Measurements from ENCODE around the gene DMRT3. TPM values are rescaled to one million over a fixed set of nuclear protein-coding genes. Genes with fewer than 3 reads are reported as not detected.

Gene DMRT3
- total and polyA plus RNA-seq, 2 donors (not counting 1 experiment from before 2014, with no cell fraction given), result not detected

DNA sequence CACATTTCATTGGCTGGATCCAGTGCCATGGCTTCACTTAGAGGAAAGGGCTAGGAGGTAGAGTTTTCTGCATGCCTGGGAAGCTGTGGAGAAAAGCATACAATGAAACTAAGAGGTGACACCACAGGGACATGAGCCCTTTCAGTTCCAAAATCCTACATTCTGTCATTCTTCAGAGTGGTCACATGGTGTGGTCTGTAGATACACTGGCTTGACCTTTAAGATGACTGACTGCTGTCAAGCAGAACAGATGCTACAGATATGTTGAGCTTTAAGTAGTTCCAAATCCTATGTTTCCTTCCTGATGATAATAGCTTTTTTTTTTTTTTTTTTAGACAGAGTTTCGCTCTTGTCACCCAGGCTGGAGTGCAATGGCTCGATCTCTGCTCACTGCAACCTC is 26.2 kb downstream of the DMRT3 start:
- intact Hi-C loops (cut with micrococcal nuclease), result no loop called here
- peaks cover 0 to 9% (median 0%) of the 10 kb centered on the region in 4 experiments for H3K27me3 ChIP-seq (replicated peaks in 1 of 4; ENCODE audit: control extremely low read depth in 1 of 4, control insufficient read depth in 3 of 4, insufficient read depth in 4 of 4, low read length in 3 of 4)
- DNase-seq, result no peak
- H3K27ac ChIP-seq (ENCODE audit: low read length in 2 of 2), result no peak overlapping the region
- Mint-ChIP-seq H3K27ac (no peak overlapping the region), H3K9me3 (ENCODE audit: insufficient read depth) (no peaks in the 10 kb centered on the region), H3K27me3 (peaks cover 20% of the 10 kb centered on the region), H3K4me1 (peaks cover 2% of the 10 kb centered on the region), H3K4me3 (no peak overlapping the region)
- no peak overlapping the region for H2AFZ ChIP-seq (ENCODE audit: insufficient read depth, low read depth, low read length, poor library complexity, severe bottlenecking)
- no peak overlapping the region for H3K4me2 ChIP-seq (replicated peaks; ENCODE audit: low read depth, low read length, poor library complexity, severe bottlenecking)
- H3K36me3 ChIP-seq (replicated peaks in 1 of 2; ENCODE audit: control extremely low read depth in 1 of 2, control insufficient read depth in 1 of 2, extremely low read depth in 1 of 2, insufficient read depth in 2 of 2, low read length in 1 of 2), result no peaks in the 10 kb centered on the region
- POLR2A ChIA-PET, result no interaction called here
- TF ChIP-seq EZH2 (IDR thresholded peaks at IDR 0.05; ENCODE audit: borderline replicate concordance, insufficient read depth, low read depth, low read length, poor library complexity, severe bottlenecking), result no peak
- TF ChIP-seq, protein P1, sequence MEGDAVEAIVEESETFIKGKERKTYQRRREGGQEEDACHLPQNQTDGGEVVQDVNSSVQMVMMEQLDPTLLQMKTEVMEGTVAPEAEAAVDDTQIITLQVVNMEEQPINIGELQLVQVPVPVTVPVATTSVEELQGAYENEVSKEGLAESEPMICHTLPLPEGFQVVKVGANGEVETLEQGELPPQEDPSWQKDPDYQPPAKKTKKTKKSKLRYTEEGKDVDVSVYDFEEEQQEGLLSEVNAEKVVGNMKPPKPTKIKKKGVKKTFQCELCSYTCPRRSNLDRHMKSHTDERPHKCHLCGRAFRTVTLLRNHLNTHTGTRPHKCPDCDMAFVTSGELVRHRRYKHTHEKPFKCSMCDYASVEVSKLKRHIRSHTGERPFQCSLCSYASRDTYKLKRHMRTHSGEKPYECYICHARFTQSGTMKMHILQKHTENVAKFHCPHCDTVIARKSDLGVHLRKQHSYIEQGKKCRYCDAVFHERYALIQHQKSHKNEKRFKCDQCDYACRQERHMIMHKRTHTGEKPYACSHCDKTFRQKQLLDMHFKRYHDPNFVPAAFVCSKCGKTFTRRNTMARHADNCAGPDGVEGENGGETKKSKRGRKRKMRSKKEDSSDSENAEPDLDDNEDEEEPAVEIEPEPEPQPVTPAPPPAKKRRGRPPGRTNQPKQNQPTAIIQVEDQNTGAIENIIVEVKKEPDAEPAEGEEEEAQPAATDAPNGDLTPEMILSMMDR (IDR thresholded peaks at IDR 0.05), result no peak
- no peaks in the 10 kb centered on the region for H4K20me1 ChIP-seq (ENCODE audit: control insufficient read depth, insufficient read depth, low read length, poor library complexity, severe bottlenecking)
- peaks cover 0 to 13% (median 7%) of the 10 kb centered on the region in 3 donors for H3K9me3 ChIP-seq (ENCODE audit: control extremely low read depth in 1 of 3, control insufficient read depth in 2 of 3, insufficient read depth in 1 of 3, low read length in 2 of 3)
- H3K4me1 ChIP-seq (ENCODE audit: control insufficient read depth in 2 of 2, insufficient read depth in 2 of 2, low read length in 2 of 2), result peaks cover 3% of the 10 kb centered on the region in 2 donors
- no CpG with 5 or more reads among the region's 2 CpGs for WGBS (ENCODE audit: insufficient coverage)
- H3K79me2 ChIP-seq (ENCODE audit: control insufficient read depth, insufficient read depth, low read length), result no peaks in the 10 kb centered on the region
- no peak overlapping the region for H3K9ac ChIP-seq (ENCODE audit: low read length)
- ATAC-seq (ENCODE audit: low read depth), result no peak
- CTCF ChIA-PET, result interaction anchor here (0.6 to 1.3 kb wide), 2 partner anchors 90 to 109 kb away, joined by 4 read pairs; no protein-coding TSS in a partner anchor
- no peak overlapping the region for H3K4me3 ChIP-seq (ENCODE audit: control extremely low read depth in 1 of 5, extremely low read depth in 1 of 5, insufficient read depth in 1 of 5, low read depth in 2 of 5, low read length in 4 of 5)

DNA sequence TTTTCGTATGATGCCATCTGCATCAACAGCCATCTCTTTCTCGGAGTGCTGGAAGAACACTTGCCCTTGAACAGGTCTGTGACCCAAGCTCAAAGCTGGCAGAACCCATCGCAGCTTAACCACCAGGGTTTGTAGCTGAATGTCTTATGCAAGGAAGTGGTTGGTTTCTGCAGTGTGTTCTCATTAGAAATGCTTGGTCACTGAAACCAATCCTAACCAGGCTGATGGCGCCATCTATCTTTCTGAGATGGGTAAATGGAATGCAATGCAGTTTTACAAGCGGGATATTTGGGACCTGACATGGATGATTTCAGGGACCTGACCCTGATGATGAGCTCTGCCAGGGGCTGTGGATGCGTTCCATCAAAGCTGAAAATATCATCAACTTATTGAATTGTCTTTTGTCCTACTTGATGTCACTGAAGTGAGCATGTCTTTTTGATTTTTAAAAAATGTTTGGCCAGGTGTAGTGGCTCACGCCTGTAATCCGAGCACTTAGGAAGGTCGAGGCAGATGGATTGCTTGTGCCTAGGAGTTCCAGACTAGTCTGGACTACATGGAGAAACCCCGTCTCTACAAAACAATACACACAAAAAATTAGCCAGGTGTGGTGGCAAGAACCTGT is 28.7 kb downstream of the DMRT3 start:
- Histone ChIP-seq H2AFZ (ENCODE audit: insufficient read depth, low read depth, low read length, poor library complexity, severe bottlenecking) (no peak overlapping the region), H3K27ac (ENCODE audit: low read length in 2 of 2) (no peak overlapping the region), H4K20me1 (ENCODE audit: control insufficient read depth, insufficient read depth, low read length, poor library complexity, severe bottlenecking) (no peaks in the 10 kb centered on the region), H3K4me3 (ENCODE audit: control extremely low read depth in 1 of 5, extremely low read depth in 1 of 5, insufficient read depth in 1 of 5, low read depth in 2 of 5, low read length in 4 of 5) (no peak overlapping the region), H3K79me2 (ENCODE audit: control insufficient read depth, insufficient read depth, low read length) (no peaks in the 10 kb centered on the region), H3K9ac (ENCODE audit: low read length) (no peak overlapping the region), H3K9me3 (ENCODE audit: control extremely low read depth in 1 of 3, control insufficient read depth in 2 of 3, insufficient read depth in 1 of 3, low read length in 2 of 3) (no peaks in the 10 kb centered on the region), H3K4me2 (replicated peaks; ENCODE audit: low read depth, low read length, poor library complexity, severe bottlenecking) (no peak overlapping the region), H3K36me3 (replicated peaks in 1 of 2; ENCODE audit: control extremely low read depth in 1 of 2, control insufficient read depth in 1 of 2, extremely low read depth in 1 of 2, insufficient read depth in 2 of 2, low read length in 1 of 2) (no peaks in the 10 kb centered on the region), H3K4me1 (ENCODE audit: control insufficient read depth in 2 of 2, insufficient read depth in 2 of 2, low read length in 2 of 2) (peaks cover 3% of the 10 kb centered on the region in 2 donors), H3K27me3 (replicated peaks in 1 of 4; ENCODE audit: control extremely low read depth in 1 of 4, control insufficient read depth in 3 of 4, insufficient read depth in 4 of 4, low read length in 3 of 4) (peaks cover 0 to 20% (median 0%) of the 10 kb centered on the region in 4 experiments)
- H3K9me3 Mint-ChIP-seq (ENCODE audit: insufficient read depth), result no peaks in the 10 kb centered on the region
- peak; percentile 17 for ATAC-seq (ENCODE audit: low read depth)
- DNase-seq, result peak; percentile 35
- CTCF ChIA-PET, result interaction anchor here (0.9 to 2.4 kb wide), 5 partner anchors 9 to 392 kb away, joined by 3 to 12 read pairs (median 4); no protein-coding TSS in a partner anchor
- no peak overlapping the region for H3K4me3 Mint-ChIP-seq
- 33% methylated on average over 5 of the region's 10 CpGs for WGBS (ENCODE audit: insufficient coverage)
- peaks cover 40% of the 10 kb centered on the region for H3K27me3 Mint-ChIP-seq
- intact Hi-C loops (cut with micrococcal nuclease), result no loop called here
- H3K4me1 Mint-ChIP-seq, result no peaks in the 10 kb centered on the region
- no peak overlapping the region for H3K27ac Mint-ChIP-seq
- POLR2A ChIA-PET, result no interaction called here
- TF ChIP-seq, protein P1 (IDR thresholded peaks at IDR 0.05), result no peak
- no peak for TF ChIP-seq EZH2 (IDR thresholded peaks at IDR 0.05; ENCODE audit: borderline replicate concordance, insufficient read depth, low read depth, low read length, poor library complexity, severe bottlenecking)

Data from B cell (primary cell).